SW 1271 (cell line): ENCODE measurements around the gene QRFP.
"Not testable (repeated sequence)": the region's sequence is repeated elsewhere in the genome, so short reads cannot be mapped to it uniquely, and the experiment has no call there.

Experiments used
- DNase-seq, 2 experiments: peaks; one replicate each; lab custom pipeline; 2025; lab: John Stamatoyannopoulos, UW

Gene QRFP

GRCh38 chr9:130849356-130849755 is 47.3 kb downstream of the QRFP start:
- no peak for DNase-seq

- DNase-seq = not testable (repeated sequence)
These were observed 48.1 kb downstream of the QRFP start for GRCh38 chr9:130848514-130848913.

DNA sequence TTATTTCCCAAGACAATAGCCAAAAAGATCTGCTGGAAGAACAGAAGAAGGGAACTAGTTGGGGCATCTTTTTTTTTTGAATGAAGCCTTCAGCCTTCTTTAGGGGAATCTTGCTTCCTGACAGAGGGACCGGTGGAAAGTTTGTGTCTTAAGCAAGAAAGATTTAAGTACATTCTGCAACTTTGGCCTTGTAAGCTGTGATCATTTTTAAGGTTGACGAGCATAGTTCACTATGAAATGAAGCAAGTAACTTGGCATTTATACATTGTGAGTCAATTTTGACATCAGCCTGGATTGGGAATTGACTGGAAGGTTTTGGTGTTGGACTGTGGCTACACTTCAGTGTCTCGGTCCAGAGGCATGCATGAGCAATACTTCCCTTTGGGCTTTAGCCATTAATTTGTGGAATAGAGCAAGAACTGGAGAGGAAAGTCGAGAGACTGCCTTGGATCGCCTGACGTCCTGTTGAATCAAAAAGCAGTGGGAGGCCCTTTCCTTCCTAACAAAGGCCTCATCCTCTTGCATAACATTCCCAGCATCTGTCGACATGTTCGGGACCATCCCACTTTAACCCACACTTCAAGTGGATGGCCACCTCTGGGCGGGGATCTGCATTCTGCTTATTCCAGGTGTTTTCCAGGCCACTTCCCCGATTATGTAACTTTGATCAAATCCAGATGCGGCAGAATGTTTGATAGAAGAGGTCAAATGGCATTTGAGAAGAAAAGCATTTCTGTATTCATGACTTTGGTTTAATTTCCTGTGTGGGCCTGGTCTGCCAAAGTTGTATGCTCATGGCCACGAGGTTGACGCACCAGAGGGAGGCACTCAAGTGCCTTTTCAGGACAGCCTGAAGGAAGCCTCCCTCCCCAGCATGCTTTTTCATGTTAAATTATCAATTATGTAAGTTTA is 49.0 kb downstream of the QRFP start:
- DNase-seq = peak; percentile 89 to 90

DNA sequence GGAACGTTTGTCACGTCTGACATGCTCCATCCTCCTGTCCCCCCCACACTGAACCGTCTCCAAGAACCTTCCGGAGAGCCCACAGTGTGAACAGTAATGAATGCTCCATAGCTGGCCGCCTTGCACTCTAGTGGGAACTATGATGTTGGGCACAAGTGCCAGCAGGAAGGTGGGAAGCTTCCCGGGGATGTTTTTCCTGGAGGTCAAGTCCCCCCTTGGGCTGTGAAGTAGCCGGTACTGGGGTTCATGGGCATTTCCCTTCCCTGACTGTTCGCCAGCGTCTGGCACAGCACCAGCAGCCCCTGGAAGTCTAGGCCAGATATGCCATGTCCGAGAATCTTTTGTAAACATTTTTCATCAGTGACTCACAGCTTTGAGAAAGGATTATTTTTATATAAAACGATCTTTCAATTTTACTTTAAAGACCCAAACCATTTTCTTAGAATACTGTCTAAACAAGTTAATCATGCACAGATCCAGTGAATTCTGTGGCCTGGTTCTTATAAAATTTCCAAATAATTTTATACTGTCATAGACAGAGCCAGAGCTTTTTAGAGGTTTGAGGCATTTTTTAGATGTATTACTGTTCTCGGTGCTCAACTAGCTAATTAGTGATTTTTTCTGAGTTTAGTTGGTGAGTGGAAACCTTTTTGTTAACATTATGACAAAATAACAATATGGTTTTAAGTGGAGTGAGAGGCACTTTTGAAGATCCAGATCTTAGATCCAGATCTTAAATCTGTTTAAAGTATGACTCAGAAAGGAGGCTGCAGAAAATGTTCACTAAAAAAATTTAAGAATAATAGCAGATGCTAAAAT is 49.9 kb downstream of the QRFP start:
- peak; percentile 85 for DNase-seq

DNA sequence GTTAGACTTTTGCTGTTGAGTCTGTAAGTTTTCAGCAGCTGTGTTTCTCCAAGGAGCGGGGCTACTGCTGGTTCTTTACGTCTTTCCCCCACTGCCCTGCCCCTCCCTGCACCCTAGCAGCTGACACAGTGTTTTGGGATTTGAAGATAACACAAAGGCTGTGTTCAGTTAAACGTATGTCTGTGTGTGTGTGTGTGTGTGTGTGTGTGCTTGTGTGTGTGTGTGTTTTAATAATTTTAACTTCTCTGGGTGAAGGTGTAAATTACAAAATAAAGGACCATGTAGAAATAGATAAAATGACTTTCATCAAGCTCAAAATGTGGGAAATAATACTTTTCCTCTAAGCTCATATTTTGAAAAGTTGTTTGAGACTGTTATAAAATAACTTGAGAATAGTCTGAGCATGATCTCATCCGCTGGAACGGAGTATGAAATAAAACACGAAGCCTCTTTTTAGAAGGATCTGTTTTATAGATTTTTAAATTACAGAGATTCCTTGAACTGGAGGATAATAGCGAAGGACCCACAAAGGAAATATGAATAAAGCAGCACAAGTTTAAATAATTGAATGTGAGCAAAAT is 50.6 kb downstream of the QRFP start:
- DNase-seq = peak; percentile 44 to 59

- DNase-seq = no peak
These were observed 51.4 kb downstream of the QRFP start for GRCh38 chr9:130845254-130845653.

DNA sequence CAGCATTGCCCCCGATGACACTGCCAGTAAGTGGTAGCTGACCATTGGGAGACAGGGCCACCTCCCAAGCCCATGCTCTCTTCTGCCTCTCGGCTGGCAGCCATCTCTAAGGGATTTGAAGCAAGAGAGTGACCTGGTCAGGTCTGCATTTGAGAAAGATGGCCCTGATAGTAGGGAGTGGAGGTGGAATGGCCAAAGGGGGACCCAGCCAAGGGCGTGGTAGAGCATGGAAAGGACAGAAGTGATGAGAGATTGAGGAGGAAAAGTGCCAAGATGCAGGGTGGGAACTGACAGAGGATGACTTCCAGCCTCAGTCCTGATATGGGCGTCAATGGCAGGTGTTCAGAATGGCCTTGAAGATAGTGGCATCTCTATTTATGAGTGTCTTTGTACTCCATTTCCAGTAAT is 52.6 kb downstream of the QRFP start:
- no peak for DNase-seq

DNA sequence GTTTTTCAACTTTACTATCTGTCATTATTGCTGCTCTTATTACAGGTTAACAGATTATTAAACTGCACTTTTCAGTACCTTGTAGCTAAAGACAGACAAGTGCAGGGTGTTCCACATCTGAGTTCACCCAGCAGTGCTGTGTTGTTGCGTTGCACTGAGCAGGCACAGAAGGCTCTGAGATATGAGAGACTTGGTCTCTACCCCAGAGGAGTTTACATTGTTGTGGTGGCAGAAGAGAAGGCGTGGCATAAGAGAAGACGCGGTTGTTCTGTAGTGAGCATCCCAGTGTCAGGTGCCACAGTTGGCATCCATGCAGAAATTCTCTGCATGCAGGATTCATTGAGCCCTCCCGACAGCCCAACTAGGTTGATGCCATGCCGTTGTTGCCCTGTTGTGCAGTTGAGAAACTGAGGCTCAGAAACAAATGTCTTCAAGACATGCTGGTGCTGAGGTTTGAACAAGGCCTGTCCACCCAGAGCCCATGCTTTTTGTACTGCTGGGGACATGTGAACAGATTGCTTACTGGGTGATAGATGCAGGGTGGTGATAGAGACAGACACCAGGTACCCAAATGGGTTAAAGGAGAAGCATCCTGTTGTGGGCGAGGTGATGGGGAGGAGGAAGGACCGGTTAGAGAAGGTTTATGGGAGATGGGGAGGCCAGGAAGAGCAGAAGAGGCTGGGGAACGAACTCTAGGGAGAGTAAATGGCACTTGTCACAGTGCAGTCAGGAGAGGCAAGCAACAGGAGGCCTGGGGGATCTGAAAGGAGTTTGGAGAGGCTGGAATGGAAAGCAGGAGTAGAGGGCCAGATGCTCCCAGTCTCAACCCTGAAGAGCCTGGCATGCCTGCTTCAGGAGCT is 53.3 kb downstream of the QRFP start:
- no peak for DNase-seq
